ENCODE data around the gene MBD3.
A peak's percentile ranks its signal among the peaks of the same experiment; 100 is the strongest.

Gene MBD3

GRCh38 chr19:1576242-1577089 is 16.2 kb downstream of the MBD3 start:
- H3K9me3 ChIP-seq (ENCODE audit: control insufficient read depth, insufficient read depth, low read depth, low read length), result no peaks in the 10 kb centered on the region
- H3K4me3 ChIP-seq (ENCODE audit: low read depth, low read length), result no peak overlapping the region
- H3K4me1 ChIP-seq (ENCODE audit: control insufficient read depth, insufficient read depth, low read length), result no peaks in the 10 kb centered on the region
- ChIA-PET CTCF (interaction anchor here (0.5 to 0.8 kb wide), 2 partner anchors 23 to 29 kb away, joined by 3 to 4 read pairs; partner anchors contain the start of gene UQCR11), POLR2A (interaction anchor here (2.6 kb wide), 1 partner anchor 11 kb away, joined by 8 read pairs; no protein-coding TSS in a partner anchor)
- TF ChIP-seq HIC1 (tag by site-specific recombination; IDR thresholded peaks at IDR 0.05) (0 out of 2 replicates have a peak, but pooled peaks have one; percentile 45), IKZF3 (tag by site-specific recombination; IDR thresholded peaks at IDR 0.05) (no peak), ZNF354C (tag by site-specific recombination; IDR thresholded peaks at IDR 0.05; ENCODE audit: borderline replicate concordance, low read depth) (no peak), ZNF624 (tag by site-specific recombination; IDR thresholded peaks at IDR 0.05) (no peak), ZFHX2 (tag by site-specific recombination; conservative IDR thresholded peaks at IDR 0.05) (0 out of 2 replicates have a peak, but pooled peaks have one; percentile 17), PRDM10 (tag by site-specific recombination; IDR thresholded peaks at IDR 0.05) (peak; percentile 49; the same call in 1 of the 2 replicates), ZFP37 (tag by site-specific recombination; IDR thresholded peaks at IDR 0.05) (0 out of 2 replicates have a peak, but pooled peaks have one; percentile 12)
- no peak overlapping the region for H3K27ac ChIP-seq (ENCODE audit: extremely low read depth, low read depth, low read length)
- H3K36me3 ChIP-seq (ENCODE audit: control insufficient read depth in 2 of 2, insufficient read depth in 1 of 2, low read length in 2 of 2), result peaks cover 11 to 48% of the 10 kb centered on the region in 2 experiments

GRCh38 chr19:1575323-1576241 is 17.1 kb downstream of the MBD3 start:
- Histone ChIP-seq H3K4me1 (ENCODE audit: control insufficient read depth, insufficient read depth, low read length) (no peaks in the 10 kb centered on the region), H3K9me3 (ENCODE audit: control insufficient read depth, insufficient read depth, low read depth, low read length) (no peaks in the 10 kb centered on the region), H3K27ac (ENCODE audit: extremely low read depth, low read depth, low read length) (no peak overlapping the region), H3K36me3 (ENCODE audit: control insufficient read depth in 2 of 2, insufficient read depth in 1 of 2, low read length in 2 of 2) (peaks cover 8 to 39% of the 10 kb centered on the region in 2 experiments), H3K4me3 (ENCODE audit: low read depth, low read length) (no peak overlapping the region)
- ChIA-PET POLR2A (interaction anchor here (1.1 to 2.6 kb wide), 2 partner anchors 11 to 17 kb away, joined by 4 to 8 read pairs; partner anchors contain the start of gene MBD3), CTCF (interaction anchor here (0.5 kb wide), 1 partner anchor 22 kb away, joined by 4 read pairs; no protein-coding TSS in a partner anchor)
- TF ChIP-seq ATF2 (tag by site-specific recombination; IDR thresholded peaks at IDR 0.05; ENCODE audit: low read depth), result no peak
- TF ChIP-seq ZNF561 (tag by site-specific recombination; IDR thresholded peaks at IDR 0.05; ENCODE audit: borderline replicate concordance), result no peak
- peak; percentile 59; the same call in 1 of the 2 replicates for TF ChIP-seq ZNF366 (tag by site-specific recombination; conservative IDR thresholded peaks at IDR 0.05)
- no peak for TF ChIP-seq TSHZ1 (tag by site-specific recombination; IDR thresholded peaks at IDR 0.05; ENCODE audit: borderline replicate concordance)
- no peak for TF ChIP-seq ZNF488 (tag by site-specific recombination; IDR thresholded peaks at IDR 0.05)
- no peak for TF ChIP-seq ZNF558 (tag by site-specific recombination; IDR thresholded peaks at IDR 0.05)
- no peak for TF ChIP-seq SP2 (tag by site-specific recombination; IDR thresholded peaks at IDR 0.05)
- no peak for TF ChIP-seq ZBTB49 (tag by site-specific recombination; IDR thresholded peaks at IDR 0.05; ENCODE audit: low read depth)

All from HEK293 (cell line).